GM21390 (cell line): ENCODE measurements around the gene SPSB3.
"Not testable (repeated sequence)": the region's sequence is repeated elsewhere in the genome, so short reads cannot be mapped to it uniquely, and the experiment has no call there.

Source experiments
- ATAC-seq: cut with Tn5 transposase; IDR thresholded peaks from one replicate; pipeline ENCODE4 v1.9.1; 2021; ENCODE audit not compliant: unreplicated experiment

SPSB3 gene

DNA sequence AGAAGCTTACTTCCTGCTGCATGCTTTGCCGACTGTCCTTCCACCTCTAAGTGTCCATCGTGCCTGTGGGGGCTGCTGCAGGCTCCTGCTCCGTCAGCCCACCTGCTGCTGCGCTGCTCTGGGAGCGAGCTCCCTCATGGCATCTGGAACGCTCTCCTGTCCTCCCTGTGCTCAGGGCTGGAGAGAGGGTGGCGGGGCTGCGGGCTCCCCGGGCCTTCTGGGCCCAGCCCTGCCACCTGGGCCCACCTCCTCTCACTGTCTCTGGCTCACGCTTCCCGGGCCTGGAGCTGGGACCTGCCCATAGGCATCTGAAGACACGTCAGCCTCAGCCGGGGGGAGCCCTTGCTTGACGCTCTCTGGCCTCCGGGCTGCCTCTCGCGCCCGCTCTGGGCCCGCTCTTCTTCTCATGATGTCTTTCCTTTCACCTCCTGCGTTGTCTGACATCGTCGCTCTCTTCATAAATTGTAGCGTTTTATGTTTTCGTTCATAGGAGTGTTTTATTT is 38.0 kb downstream of the SPSB3 start:
- no peak for ATAC-seq

GRCh38 chr16:1743376-1744337 is 38.7 kb downstream of the SPSB3 start:
- no peak for ATAC-seq

GRCh38 chr16:1741553-1742165 is 40.7 kb downstream of the SPSB3 start:
- no peak for ATAC-seq

GRCh38 chr16:1740781-1741490 is 41.4 kb downstream of the SPSB3 start:
- no peak for ATAC-seq

- ATAC-seq, result no peak
These were observed 42.1 kb downstream of the SPSB3 start for GRCh38 chr16:1740234-1740633.

GRCh38 chr16:1734816-1735215 is 47.6 kb downstream of the SPSB3 start:
- no peak for ATAC-seq

DNA sequence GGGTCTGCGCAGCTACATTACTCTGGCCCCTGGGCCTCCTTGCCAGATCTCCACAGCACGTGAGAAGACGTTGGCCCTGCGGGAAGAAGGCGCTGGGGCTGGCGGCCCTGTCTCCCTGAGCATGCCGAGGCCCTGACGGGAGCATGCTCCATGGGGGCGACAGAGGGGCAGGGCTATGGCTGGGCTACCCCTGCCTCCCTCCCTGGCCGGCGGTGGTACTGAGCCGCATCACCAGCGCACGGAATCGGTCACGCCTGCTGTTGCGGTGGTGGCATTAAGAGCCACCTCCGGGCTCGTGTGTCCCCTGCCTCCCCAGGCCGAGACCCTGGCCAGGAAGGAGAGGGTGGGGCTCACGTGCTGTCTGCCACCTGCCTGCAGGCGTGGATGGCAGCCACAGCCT is 48.2 kb downstream of the SPSB3 start:
- ATAC-seq, result no peak

- ATAC-seq, result not testable (repeated sequence)
These were observed 49.8 kb downstream of the SPSB3 start for GRCh38 chr16:1732551-1732987.

GRCh38 chr16:1732071-1732470 is 50.3 kb downstream of the SPSB3 start:
- ATAC-seq, result no peak

DNA sequence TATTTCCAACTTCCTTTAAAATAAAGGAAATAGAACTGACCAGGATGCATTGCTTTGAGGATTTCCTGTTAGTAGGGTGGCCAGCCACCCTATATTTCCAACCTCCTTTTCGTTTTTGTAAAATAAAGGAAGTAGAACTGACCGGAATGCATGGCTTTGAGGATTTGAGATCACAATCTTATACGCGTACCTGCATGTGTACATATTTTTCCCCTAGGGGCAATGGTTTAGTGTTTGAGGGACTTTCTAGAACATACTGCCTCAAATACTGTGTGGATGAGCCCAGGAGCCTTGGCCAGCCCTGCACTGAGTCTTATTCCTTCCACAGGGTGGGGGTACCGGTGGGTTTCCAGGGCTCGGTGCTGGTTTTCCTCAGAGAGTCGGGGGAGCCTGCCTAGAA is 50.8 kb downstream of the SPSB3 start:
- ATAC-seq, result no peak

DNA sequence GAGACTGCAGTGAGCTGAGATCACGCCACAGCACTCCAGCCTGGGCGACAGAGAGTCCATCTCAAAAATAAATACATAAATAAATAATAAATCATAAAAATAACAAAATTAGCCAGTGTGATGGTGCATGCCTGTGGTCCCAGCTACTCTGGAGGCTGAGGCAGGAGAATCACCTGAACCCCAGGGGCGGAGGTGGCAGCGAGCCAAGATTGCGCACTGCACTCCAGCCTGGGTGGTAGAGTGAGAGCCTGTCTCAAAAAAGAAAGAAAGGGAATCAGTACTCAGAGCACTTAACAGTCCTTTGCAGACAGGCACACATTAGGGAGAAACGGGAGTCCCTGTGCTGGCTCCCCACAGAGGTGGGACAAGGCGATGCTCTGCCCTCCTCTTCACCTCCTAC is 51.3 kb downstream of the SPSB3 start:
- ATAC-seq, result no peak

DNA sequence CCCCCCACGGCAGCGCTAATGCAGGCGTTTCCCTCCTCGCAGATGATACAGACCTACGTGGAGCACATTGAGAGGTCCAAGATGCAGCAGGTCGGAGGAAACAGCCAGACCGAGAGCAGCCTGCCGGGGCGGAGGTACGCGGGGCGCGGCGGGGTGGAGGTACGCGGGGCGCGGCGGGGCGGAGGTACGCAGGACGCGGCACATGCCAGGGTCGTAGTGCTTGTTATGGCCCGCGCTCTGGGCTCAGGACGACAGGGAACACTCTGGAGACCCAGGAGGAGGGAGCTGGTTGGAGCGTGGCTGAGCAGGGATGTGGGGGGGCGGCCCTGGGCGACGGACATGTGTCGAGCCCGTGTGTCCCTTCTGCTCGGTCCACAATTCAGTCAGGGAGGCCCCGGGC is 52.9 kb downstream of the SPSB3 start:
- ATAC-seq, result no peak

DNA sequence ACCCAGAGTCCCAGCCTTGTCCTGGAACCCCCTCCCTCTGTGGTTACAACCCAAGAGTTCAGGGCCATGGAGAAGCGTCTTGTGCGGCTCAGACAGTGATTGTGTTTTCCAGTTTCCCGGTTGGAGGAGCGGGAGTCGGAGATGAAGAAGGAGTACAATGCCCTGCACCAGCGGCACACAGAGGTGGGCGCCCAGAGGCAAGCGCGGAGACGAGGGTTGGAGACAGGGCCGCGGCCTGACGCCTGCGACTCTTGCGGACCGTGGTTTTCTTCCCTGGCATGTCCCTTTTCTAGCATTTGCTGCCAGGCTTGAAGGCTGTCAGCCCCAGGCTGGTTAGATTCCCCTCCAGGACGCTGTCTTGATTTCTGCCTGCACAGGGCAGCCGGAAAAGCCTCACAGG is 53.3 kb downstream of the SPSB3 start:
- no peak for ATAC-seq

DNA sequence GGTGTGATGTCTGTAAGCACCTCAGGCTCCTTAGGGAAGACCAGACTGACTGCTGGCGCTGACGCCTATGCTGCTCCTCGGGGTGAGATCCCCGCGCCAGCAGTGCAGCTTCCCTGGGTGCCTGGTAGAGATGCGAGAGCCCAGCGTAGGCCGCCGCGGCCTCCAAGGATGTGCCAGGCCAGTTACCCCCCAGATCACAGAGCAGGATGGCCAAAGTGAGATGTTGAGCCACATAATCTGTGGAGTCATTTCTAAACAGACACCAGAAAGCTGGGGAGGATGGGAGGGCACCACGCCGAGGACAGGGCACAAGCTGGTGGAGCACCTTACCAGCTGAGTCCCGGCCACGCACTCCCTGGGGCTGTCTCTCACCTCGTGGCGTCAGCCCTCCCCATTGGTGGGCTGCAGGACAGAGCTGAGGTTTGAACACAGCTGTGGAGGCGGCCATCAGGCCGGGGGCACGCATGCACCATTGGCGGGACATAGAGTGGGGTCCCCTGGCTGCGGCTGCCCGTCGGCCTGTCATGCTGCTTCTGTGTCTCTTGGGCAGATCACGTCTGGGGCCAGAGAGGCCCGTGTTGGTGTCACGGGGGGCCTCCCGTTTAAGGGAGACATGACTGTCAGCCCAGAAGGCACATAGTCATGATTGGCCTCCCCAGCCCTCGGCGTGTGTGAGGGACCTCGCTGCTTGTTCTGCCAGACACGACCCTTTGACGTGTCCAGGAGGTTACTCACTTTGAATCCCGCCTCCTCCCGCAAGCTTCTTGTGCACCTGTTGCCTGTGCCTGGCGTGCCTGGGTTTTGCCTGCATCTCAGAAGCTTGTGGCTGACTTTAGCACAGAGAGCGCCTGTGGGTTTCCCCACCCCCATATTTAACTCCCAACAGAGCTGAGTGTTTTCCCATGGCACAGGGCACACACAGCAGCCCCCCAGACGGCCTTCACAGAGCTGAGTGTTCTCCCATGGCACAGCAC is 54.4 kb downstream of the SPSB3 start:
- ATAC-seq, result no peak
